ENCODE measurements around the gene SLC7A5. TPM values are rescaled to one million over a fixed set of nuclear protein-coding genes. Genes with fewer than 3 reads are reported as not detected.

Gene SLC7A5
- total and polyA plus RNA-seq, 2 of the 13 experiments (the other 11 are each of a cell fraction or from before 2014, with no cell fraction given): 79.6 to 155 TPM

- TF ChIP-seq MAZ (IDR thresholded peaks at IDR 0.05; ENCODE audit: borderline replicate concordance, low read depth, low read length): no peak
- peak; percentile 73; the same call in 1 of the 2 replicates for TF ChIP-seq MAZ (CRISPR knock-in tag; IDR thresholded peaks at IDR 0.05; ENCODE audit: low read depth)
- TF ChIP-seq BCL6 (CRISPR knock-in tag; IDR thresholded peaks at IDR 0.05): peak; percentile 71
- no peak for TF ChIP-seq ZUFSP (CRISPR knock-in tag; IDR thresholded peaks at IDR 0.05; ENCODE audit: borderline replicate concordance)
- TF ChIP-seq TFAP4 (IDR thresholded peaks at IDR 0.05; ENCODE audit: borderline replicate concordance, low read depth): peak; percentile 71
- TF ChIP-seq ZNF687 (CRISPR knock-in tag; IDR thresholded peaks at IDR 0.05): peak; percentile 93
- TF ChIP-seq CHD2 (IDR thresholded peaks at IDR 0.05; ENCODE audit: low read depth, low read length): no peak
- TF ChIP-seq ZNF350 (CRISPR knock-in tag; IDR thresholded peaks at IDR 0.05; ENCODE audit: borderline replicate concordance, low read depth): peak; percentile 90; the same call in 1 of the 2 replicates
- no peak for TF ChIP-seq TBX3 (IDR thresholded peaks at IDR 0.05; ENCODE audit: borderline replicate concordance)
- peak; percentile 92 for TF ChIP-seq BHLHE40 (IDR thresholded peaks at IDR 0.05; ENCODE audit: low read length)
- TF ChIP-seq ZBTB7B (CRISPR knock-in tag; IDR thresholded peaks at IDR 0.05): peak; percentile 82
- 0 out of 2 replicates have a peak, but pooled peaks have one; percentile 30 for TF ChIP-seq MAF1 (CRISPR knock-in tag; IDR thresholded peaks at IDR 0.05; ENCODE audit: borderline replicate concordance)
- TF ChIP-seq ZMYM3 (CRISPR knock-in tag; IDR thresholded peaks at IDR 0.05): peak; percentile 53
- TF ChIP-seq ZNF850 (CRISPR knock-in tag; conservative IDR thresholded peaks at IDR 0.05): 0 out of 2 replicates have a peak, but pooled peaks have one; percentile 36
- peak; percentile 82; the same call in 1 of the 2 replicates for TF ChIP-seq JUN (CRISPR knock-in tag; IDR thresholded peaks at IDR 0.05)
- TF ChIP-seq ARNT2 (CRISPR knock-in tag; IDR thresholded peaks at IDR 0.05; ENCODE audit: low read depth): no peak
- TF ChIP-seq MTA1 (CRISPR knock-in tag; IDR thresholded peaks at IDR 0.05; ENCODE audit: borderline replicate concordance): peak; percentile 95
- TF ChIP-seq REPIN1 (CRISPR knock-in tag; IDR thresholded peaks at IDR 0.05; ENCODE audit: borderline replicate concordance, low read depth): peak; percentile 83; the same call in 1 of the 2 replicates
- peak; percentile 31; the same call in 1 of the 2 replicates for TF ChIP-seq ZNF484 (CRISPR knock-in tag; IDR thresholded peaks at IDR 0.05; ENCODE audit: borderline replicate concordance, low read depth)
- TF ChIP-seq SIN3B (IDR thresholded peaks at IDR 0.05; ENCODE audit: low read length): peak; percentile 38; the same call in 1 of the 2 replicates
- TF ChIP-seq ZFY (CRISPR knock-in tag; IDR thresholded peaks at IDR 0.05): peak; percentile 58; the same call in 1 of the 2 replicates
Measured at GRCh38 chr16:87789437-87790291, 79.6 kb downstream of the SLC7A5 start (continued).
